ENCODE results near the gene TTLL8.

GRCh38 chr22:49979587-49980264 lies 78.4 kb downstream of the TTLL8 start:
- TF ChIP-seq, protein P1, sequence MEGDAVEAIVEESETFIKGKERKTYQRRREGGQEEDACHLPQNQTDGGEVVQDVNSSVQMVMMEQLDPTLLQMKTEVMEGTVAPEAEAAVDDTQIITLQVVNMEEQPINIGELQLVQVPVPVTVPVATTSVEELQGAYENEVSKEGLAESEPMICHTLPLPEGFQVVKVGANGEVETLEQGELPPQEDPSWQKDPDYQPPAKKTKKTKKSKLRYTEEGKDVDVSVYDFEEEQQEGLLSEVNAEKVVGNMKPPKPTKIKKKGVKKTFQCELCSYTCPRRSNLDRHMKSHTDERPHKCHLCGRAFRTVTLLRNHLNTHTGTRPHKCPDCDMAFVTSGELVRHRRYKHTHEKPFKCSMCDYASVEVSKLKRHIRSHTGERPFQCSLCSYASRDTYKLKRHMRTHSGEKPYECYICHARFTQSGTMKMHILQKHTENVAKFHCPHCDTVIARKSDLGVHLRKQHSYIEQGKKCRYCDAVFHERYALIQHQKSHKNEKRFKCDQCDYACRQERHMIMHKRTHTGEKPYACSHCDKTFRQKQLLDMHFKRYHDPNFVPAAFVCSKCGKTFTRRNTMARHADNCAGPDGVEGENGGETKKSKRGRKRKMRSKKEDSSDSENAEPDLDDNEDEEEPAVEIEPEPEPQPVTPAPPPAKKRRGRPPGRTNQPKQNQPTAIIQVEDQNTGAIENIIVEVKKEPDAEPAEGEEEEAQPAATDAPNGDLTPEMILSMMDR (IDR thresholded peaks at IDR 0.05; ENCODE audit: low read depth, low read length) = peak; percentile 72
- TF ChIP-seq MAX (IDR thresholded peaks at IDR 0.05; ENCODE audit: low read depth, low read length) (no peak), POLR2A (IDR thresholded peaks at IDR 0.05; ENCODE audit: extremely low read depth, insufficient read length) (no peak), MYC (IDR thresholded peaks at IDR 0.05; ENCODE audit: low read depth, low read length) (no peak)
